Activated T-cell treated with anti-CD3 and anti-CD28 coated beads for 4 hours (primary cell): ENCODE results near the gene MICU1.

Experiments
- DNase-seq: peaks from one replicate; pipeline ENCODE4 v3.0.0-alpha.2; 2020

MICU1 gene

DNA sequence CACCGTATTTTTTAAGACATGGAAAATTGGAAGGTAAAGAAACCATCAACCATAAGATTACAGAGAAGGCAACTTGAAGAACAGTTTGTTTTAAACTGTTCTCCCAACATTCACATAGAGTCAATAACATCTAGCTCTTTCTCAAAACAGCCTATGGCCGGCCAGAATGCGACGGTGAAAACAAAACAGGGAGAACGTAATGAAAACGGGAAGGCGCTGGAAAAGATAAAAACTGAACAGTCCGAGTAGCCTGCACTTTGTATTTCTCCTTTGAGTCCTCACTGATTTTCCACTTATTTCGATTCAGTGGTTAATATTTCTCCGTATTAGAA lies 637 bp downstream of the MICU1 start:
- DNase-seq, result no peak

DNA sequence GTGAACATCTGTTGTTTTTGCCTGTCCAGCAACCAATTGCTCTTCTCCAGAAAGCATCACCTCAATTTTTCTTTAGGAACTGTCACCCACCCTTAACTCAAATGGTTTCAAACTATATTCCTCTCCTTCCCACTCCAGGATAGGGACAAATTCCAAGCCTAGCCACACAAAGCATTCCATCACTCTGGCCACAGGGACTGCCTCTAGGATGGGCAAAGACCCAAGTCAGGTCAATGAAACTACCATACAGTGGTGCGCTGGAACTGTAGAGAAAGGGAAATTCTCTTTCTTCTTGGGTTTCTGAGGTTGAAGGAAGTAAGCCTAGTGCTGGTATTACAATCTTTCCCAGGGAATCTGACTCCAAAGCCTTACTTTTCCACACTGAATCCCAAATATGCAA lies 3.6 kb downstream of the MICU1 start:
- DNase-seq, result no peak

DNA sequence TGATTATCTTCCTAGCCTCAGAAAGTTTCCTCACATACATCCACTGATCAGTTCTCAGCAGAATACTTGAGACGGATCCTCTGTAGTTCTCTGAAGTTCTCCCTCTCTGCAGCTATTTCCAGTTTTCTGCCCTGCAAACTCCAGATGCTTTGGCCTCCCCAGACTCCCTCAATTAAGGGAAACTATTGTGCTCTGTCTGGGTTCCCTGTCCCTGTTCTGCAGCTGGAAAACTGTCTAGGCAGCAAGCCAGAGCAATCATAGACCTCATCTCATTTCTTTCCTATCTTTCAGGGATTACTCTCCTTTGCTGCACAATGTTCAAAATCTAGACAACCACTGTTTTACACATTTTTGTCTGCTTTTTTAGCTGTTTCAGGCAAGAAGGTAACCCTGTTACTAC lies 9.2 kb downstream of the MICU1 start:
- DNase-seq, result no peak

DNA sequence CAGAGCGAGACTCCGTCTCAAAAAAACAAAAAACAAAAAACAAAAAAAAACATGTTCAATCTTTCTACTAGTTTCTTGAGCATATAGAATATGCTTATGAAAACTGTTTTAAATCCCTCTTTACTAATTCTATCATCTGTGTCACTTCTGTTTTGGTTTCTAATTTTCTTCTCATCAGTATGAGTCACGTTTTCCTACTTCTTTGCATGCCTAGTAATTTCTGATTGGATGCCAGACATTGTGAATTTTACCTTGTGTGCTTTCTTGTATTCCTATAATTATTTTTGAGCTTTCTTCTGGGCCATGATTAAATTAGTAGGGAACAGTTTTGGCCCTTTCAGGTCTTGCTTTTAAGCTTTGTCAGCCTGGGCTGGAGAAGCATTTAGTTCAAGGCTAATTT lies 9.9 kb downstream of the MICU1 start:
- no peak for DNase-seq

DNA sequence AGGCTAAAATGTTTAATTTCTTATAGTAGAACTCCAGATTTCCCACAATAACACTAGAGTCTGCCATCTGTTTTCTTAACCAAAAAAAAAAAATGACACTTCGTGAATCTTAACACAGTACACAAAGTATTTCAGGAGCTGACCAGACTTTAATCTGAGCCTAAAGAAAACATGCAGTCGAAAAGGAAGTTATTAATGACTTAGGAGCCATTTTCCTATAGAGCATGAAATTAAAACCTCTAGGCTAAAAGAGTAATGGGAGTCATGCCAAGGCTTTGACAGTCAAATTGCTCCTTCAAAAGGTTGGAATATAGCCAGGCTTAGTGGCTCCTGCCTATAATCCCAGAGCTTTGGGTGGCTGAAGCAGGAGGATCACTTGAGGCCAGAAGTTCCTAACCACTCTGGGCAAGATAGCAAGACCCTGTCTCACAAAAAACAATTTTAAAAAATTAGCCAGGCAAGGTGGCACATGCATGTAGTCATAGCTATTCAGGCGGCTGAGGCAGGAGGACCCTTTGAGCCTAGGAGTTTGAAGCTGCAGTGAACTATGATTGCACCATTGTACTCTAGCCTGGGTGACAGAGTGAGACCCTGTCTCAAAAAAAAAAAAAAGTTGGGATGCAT lies 13.6 kb downstream of the MICU1 start:
- DNase-seq, result no peak

DNA sequence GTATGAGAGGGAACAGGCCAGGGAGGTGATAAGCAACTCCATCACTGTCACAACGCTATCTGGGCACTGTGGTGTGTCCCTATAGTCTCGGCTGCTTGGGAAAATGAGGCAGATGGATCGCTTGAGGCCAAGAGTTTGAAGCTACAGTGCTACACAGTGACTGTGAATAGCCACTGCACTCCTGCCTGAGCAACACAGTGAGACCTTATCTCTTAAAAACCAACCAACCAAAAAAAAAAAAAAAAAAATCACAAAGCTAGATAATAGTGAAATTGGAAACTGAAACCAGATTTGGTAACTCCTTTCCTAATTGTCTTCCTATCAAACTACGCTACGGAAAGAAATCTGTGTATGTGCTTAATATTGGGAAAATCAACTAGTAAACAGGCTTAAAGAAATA lies 14.1 kb downstream of the MICU1 start:
- DNase-seq, result no peak

DNA sequence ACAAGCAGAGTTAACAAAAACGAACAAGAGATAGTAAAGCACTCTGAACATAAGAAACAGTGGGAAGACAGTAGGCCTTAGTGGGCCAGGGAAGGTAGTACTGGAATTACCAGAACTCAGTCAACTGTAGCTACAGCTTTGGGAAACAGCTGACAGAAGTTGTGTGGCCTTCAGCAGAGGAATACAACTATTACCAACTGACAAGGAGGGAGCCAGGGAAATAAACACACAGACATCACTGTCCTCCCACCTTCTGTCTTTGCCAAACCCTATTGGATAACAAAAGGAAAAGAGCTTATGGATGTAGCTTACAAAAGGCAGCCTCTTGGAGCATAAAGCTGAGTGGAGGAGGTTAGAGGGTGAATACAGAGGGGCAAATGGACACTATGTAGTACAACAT lies 15.4 kb downstream of the MICU1 start:
- DNase-seq, result no peak

DNA sequence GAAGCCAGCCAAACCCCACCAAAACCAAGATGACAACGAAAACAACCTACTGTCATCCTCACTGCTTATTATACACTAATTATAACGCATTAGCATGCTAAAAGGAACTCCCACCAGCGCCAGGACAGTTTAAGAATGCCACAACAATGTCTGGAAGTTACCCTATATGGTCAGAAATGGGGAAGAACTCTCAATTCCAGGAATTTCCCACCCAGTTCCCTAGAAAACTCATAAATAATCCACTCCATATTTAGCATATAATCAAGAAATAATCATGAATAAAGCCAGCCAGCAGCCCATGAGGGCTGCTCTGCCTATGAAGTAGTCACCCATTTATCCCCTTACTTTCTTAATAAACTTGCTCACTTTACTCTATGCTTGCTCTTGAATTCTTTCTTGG lies 20.8 kb downstream of the MICU1 start:
- DNase-seq, result no peak

DNA sequence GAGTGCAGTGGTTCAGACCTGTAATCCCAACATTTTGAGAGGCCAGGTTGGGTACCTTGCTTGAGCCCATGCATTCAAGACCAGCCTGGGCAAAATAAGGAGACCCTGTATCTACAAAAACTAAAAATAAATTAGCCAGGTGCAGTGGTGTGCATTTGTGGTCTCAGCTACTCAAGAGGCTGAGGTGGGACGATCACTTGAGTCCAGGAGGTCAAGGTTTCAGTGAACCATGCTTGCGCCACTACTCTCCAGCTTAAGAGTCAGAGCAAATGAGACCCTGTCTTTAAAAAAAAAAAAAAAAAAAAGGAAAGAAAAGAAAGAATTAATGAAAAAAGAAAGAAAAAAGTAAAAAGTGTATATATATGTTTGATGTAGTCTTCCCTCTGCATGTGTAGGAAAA lies 24.7 kb downstream of the MICU1 start:
- no peak for DNase-seq

DNA sequence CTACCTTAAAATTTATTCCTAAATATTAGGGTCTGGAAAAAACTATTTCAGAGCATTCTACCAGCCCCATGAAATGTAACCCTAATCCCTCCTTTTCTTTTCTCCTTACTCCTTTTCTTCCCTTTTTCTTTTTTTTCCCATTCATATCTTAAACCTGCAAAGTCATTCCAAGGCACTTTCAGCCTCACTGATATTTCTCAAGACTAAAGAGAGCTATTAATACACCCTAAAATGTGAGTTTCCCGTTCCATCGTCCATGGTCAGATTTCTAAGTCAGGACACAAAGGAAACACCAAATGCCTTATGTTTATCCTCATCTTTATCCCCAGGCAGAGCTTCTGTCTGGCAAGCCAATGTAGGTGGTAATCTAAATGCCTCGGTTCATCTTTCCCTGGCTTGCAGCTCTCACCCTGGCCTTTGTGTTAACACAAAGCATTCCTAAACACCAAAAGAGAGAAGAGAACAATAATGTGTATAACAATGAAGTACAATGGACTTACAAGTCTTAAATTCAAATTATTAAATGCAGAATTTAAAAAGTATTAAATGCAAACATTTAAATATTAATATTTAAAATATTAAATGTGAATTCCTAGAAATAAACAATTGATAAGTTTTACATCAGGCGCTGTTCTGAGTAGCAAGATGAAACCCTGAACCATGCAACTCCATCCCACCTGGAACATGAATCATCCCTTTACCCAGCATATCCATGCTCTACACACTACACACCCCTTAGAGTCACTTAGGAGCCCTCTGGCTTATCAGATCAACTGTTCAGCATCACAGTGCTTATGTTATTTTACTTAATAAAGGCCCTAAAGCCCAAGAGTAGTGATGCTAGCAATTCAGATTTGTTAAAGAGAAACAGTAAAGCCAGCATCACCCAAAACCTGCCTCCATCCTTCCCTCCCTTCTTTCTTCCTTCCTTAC lies 26.8 kb downstream of the MICU1 start:
- no peak for DNase-seq

DNA sequence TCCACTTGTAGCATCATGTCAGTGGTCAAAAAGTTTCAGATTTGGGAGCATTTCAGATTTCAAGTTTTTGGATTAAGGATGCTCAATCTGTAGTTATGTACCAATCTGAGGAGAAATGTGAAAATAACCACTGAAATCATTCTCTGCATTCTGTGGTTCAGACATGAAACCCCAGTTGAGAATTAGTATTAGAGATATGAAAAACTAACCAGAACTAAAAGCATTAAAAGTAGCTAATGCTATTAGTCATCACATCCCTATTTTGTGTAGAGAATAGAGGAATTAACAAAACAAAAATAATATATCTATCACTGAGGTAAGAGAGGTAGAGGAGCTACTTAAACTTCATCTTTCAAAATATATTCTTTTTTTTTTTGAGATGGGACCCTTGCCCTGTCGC lies 28.0 kb downstream of the MICU1 start:
- no peak for DNase-seq

DNA sequence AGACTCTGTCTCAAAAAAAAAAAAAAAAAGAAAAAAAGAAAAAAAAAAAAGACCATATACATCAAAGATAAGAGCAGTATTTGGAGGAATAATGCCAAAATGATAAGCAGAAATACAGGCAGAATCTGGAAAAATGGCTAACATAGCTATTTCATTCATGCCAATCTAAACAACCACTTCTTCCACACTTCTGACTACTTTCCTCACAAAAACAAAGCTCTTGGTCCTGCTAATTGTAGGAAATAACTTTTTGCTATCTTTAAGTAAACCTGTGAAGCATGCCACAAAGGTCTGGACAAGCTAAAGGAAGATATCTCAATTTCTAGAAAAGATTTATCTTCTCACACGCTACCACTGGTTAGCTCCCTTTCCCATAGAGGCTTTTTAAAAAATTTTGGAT lies 30.4 kb downstream of the MICU1 start:
- no peak for DNase-seq

DNA sequence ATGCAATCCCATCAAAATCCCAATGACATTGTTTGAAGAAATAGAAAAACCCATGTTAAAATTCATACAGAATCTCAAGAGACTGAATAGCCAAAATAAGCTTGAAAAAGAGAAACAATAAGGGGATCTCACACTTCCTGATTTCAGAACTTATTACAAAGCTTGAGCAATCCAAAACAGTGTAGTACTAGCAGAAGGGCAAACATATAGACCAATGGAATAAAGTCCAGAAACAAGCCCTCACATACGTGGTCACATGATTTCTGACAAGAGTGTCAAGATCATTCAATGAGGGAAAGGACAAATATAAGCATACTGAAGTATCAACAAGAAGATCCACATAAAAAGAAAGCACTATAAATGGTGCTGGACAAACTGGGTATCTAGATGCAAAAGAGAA lies 31.9 kb downstream of the MICU1 start:
- no peak for DNase-seq

DNA sequence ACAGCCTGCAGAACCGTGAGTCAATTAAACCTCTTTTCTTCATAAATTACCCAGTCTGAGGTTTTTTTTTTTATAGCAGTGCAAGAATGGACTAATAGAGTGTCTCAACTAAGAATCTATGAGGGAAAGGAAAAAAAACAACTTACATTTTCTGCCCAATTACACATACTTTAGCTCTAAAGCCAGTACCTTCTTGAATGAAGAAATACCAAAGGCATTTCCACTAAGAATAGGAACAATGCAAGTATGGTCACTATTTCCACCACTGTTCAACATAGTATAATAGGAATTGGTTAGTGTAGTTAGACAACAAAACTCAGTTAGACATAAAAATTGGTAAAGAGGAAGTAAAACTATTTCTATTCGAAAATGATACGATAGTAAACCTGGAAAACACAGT lies 37.6 kb downstream of the MICU1 start:
- DNase-seq, result no peak

DNA sequence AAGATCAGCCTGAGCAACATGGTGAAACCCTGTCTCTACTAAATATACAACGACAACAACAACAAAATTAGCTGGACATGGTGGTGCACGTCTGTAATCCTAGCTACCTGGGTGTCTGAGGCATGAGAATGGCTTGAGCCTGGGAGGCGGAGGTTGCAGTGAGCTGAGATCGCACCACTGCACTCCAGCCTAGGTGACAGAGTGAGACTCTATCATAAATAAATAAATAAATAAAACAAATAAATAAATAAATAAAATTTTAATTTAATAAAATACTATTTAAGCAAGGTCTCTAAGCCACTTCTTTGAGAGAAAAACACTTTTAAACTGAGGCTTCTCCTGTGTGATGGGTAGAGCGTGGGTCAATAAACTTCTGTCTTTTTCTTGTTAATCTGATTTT lies 38.3 kb downstream of the MICU1 start:
- DNase-seq, result no peak

DNA sequence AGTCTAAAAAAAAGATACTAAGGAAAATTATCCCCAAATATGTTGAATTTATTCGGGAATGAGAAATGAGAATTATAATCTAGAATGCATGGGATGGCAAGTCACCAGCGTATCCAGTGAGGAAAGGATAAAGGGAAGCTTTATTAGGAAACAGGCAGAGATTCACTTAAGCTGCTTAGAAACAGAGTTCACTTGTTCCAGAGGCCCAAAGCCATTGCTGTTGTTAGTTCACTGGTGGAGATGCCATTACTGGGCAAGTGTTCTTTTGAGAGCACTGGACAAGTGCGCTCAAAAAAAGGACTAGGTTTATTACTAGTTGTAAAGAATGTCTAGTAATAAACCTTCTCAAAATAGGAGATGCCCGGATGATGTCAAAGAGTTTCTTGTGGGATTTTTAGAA lies 51.2 kb downstream of the MICU1 start:
- no peak for DNase-seq

DNA sequence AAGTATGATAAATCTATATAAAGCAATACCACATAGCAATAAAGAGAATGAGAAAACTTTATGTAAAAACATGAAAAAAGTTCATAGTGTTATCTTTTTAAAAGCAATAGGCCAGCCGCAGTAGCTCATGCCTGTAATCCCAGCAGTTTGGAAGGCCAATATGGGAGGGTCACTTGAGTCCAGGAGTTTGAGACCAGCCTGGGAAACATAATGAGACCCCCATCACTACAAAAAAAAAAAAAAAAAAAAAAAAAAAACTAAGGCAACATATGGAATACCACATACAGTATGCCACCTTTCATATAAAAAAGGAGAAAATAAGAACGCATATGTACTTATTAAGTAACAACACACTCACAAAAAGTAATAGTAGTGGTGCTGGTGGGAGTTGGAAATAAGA lies 52.8 kb downstream of the MICU1 start:
- DNase-seq, result no peak

DNA sequence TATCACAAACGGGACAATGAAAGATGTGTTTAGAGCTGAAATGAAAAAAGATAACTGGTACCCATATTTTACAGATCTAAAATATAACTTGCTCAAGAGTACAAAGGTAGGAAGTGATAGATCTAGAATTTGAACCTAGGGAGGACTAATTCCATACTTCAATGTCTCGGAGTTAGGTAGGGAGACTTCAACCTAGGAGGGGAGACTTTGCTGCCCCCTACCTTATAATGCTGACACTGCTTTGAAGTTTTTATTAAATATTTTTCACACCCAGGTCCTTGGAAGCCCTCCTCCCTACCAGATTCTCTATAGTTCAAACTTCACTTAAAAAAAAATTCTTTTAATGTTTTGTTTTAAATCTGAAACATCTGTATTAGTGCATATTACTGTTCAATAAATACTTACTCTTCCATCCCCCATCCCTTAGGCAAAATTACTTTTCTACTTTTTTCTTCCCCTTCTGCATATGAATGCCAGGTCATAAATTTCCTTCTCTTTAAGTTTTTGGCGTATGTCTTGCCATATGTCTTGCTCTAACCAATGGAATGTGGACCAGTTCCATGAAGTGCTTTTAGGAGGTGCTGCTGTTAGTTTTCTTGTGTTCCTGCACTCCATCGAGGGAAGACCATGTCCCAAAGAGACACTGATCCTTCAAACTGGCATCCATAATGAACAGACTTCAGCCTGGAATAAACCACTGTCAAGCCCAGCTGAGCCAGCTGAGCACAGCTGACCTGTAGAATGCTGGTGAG lies 57.8 kb downstream of the MICU1 start:
- no peak for DNase-seq

DNA sequence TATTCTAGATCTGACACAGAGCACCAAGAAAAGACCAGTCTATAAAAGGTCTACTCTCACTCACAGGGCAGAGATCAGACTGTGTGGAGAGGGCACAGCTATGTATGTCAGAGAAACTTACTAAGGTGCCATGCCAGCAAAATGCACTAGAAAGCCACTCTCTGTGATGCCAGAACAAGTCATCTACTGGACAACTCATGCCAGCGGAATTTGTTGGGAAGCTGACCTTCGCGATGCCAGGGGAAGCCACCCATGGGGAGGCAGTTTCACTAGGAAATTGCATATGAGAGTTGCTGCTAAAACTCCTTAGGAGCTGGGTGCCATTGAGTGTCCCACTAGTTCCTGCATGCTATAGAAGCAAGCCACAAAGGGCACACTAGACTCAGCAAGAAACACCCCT lies 58.5 kb downstream of the MICU1 start:
- DNase-seq, result no peak

DNA sequence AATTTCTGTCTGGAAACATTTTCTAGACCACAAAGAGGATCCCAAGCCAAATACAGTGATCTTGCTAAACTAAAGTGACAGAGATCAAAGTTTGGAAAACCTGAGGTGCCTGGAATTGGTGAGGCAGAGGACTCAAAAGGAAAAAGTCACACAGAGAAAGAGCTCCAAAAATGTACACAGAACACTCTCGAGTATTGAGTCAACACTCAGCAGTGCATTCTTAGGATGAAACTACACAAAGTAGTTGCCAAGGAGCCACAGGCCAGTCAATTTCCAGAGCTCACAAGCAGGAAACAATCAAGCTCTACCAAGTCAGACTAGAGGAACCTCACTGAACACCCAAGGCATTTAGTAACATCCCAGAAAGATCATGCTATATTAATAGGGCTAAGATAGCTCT lies 61.3 kb downstream of the MICU1 start:
- no peak for DNase-seq

DNA sequence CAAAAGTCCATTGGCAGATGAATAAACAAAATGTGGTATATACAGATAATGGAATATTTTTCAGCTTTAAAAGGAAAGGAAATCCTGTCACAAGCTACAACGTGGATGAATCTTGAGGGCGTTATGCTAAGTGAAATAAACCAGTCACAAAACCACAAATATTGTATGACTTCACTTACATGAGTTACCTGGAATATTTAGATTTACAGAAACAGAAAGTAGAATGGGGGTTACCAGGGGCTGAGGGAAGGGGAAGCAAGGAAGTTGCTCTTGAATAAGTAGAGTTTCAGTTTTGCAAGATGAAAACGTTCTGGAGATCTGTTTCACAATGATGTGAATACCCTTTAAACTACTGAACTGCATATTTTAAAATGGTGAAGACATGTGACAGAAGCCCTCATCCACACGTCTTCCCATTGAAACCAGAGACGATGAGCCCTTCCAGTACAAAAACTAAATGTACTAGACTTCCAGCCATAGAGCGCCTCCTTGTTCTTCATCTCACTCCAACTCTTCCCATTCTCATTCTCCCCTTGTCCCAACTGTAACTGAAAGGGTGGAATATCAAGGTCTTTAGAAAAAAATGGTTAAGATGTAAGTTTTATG lies 62.4 kb downstream of the MICU1 start:
- DNase-seq, result no peak

DNA sequence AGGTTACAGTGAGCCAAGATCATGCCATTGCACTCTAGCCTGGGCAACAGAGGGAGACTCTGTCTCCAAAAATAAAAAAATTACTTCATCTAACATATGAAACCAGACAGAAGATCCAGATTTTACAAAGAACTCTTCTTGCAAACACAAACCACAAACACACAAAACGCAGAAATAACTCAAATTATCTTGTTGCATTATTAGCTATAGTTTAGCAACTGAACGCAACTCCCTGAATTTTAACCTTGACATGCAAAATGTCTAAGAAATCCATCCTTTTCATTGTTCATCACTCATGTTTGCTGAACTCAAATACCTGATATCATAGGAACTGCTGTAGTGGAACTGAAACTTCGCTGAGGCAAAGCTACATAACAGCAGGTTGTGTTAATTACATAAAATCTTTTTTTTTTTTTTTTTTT lies 64.1 kb downstream of the MICU1 start:
- DNase-seq, result no peak

DNA sequence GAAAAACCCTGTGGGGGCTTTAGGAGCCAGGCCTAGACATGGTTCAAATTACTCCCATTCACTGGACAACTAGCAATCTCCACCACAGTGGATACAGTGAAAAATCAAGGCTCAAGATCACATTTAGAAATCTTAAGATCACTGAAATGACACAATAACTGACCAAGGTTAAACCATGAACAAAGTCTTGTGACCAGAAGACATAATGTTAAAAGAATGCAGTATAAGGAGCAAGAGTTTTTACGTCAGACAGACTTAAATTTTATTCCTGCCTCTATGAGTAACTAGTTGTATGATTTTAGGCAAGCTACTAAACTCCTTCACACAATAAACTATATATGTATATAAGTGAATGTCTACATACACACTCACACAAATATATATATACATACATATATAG lies 68.5 kb downstream of the MICU1 start:
- no peak for DNase-seq

DNA sequence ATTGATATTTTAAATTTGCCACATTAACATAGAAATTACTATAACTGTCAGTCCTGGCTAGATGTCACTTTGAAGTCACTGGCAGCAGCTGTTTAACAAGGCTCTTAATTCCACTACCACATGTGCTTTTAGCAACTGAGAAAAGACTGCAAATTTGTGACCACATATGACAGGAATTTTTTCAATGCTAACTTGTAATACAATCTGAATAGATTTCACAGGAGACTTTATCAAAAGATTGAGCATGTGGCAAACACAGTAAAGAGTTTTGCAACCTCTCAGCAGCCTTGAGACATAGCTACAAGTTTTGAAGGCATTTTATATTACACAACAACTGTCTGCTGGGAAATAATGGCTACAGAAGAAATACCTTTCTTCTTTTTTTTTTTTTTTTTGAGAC lies 73.0 kb downstream of the MICU1 start:
- DNase-seq, result no peak
